NOMO-1 treated with dmso at 0.1 percent for 144 hours (cell line): ENCODE measurements around the gene ETFB.

ENCODE experiments used
- DNase-seq: peaks from one replicate; lab custom pipeline; 2025; ENCODE audit not compliant: unreplicated experiment; lab: John Stamatoyannopoulos, UW

Gene ETFB

GRCh38 chr19:51329411-51329810 lies 36.8 kb downstream of the ETFB start:
- no peak for DNase-seq

GRCh38 chr19:51327066-51328001 lies 38.9 kb downstream of the ETFB start:
- DNase-seq: peak; percentile 74

- DNase-seq: no peak
These were observed 39.7 kb downstream of the ETFB start for GRCh38 chr19:51326216-51327065.

- no peak for DNase-seq
These were observed 40.8 kb downstream of the ETFB start for GRCh38 chr19:51325161-51325976.

DNA sequence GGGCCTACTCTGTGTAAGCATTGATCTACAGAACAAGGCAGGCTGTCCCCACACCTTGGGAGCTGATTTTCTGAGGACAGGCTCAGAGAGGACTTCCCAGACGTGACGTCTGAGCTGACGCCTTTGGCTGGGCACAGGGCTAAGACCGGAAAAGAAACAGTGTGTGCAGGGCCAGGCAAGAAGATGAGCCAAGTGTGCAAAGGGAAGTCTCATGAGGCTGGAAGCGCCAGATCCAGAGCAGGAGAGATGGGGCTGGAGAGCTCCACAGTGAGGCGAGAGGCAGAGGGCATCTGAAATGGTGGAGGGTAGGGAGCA lies 42.1 kb downstream of the ETFB start:
- no peak for DNase-seq

DNA sequence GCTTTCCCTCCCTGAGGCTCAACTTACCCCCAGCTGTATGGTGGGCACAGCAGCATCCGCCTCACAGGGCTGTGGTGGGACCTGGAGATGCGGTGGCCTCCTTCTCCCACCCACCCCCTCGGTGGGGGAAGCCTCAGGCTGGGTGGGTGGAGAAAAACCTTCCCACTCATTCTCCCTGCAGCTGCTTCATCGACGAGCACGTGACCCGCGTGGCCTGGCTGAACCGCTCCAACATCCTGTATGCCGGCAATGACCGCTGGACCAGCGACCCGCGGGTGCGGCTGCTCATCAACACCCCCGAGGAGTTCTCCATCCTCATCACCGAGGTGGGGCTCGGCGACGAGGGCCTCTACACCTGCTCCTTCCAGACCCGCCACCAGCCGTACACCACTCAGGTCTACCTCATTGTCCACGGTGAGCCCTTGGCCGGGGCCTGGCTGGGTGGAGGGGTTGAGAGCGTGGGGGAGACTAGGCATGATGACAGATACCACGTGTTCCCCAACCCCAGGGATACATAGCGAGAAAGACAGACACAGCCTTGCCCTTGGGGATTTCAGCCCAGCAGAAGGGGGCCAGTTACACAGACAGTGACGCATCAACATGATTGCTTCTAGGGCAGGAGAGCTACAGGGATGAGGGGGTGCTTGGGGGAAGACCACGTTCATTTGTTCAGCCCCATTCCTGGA lies 42.6 kb downstream of the ETFB start:
- no peak for DNase-seq

GRCh38 chr19:51321799-51322198 lies 44.4 kb downstream of the ETFB start:
- DNase-seq: no peak

GRCh38 chr19:51320280-51320657 lies 45.9 kb downstream of the ETFB start:
- no peak for DNase-seq

GRCh38 chr19:51319649-51320279 lies 46.4 kb downstream of the ETFB start:
- no peak for DNase-seq

GRCh38 chr19:51318687-51319648 lies 47.2 kb downstream of the ETFB start:
- no peak for DNase-seq

GRCh38 chr19:51317968-51318367 lies 48.2 kb downstream of the ETFB start:
- no peak for DNase-seq

DNA sequence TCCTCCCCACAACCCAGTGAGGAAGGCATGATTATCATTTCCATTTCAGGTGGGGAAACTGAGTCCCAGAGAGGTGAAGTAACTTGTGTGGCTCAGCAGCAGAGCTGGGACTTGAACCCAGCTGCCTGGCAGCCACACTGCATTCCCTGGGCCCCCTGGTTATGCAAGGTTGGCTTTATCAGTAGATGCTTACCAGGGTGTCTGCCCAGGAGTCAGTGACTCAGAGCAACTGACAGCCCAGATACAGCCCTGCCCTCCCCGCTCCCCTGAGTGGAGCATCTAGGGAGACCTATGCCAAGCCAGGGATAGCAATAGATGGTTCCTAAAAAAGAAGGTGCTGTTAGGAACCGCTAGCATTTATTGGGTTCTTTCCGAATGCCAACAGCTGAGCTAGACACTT lies 48.8 kb downstream of the ETFB start:
- DNase-seq: no peak

DNA sequence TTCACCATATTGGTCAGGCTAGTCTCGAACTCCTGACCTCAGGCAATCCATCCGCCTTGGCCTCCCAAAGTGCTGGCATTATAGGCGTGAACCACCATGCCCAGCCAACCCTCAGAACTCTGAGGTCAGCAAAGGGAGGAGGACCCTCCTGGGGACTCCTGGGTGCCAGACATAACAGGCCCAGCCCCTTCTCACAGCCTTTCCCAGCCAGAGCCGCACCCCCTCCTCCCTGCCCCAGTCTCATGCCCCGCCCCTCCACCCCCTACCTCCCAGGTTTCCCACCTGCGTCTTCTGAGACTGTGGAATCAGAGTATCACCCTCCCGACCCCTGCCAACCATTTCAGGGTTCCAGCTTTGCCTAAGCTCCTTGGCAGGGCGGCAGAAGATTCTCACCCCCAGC lies 49.5 kb downstream of the ETFB start:
- no peak for DNase-seq

DNA sequence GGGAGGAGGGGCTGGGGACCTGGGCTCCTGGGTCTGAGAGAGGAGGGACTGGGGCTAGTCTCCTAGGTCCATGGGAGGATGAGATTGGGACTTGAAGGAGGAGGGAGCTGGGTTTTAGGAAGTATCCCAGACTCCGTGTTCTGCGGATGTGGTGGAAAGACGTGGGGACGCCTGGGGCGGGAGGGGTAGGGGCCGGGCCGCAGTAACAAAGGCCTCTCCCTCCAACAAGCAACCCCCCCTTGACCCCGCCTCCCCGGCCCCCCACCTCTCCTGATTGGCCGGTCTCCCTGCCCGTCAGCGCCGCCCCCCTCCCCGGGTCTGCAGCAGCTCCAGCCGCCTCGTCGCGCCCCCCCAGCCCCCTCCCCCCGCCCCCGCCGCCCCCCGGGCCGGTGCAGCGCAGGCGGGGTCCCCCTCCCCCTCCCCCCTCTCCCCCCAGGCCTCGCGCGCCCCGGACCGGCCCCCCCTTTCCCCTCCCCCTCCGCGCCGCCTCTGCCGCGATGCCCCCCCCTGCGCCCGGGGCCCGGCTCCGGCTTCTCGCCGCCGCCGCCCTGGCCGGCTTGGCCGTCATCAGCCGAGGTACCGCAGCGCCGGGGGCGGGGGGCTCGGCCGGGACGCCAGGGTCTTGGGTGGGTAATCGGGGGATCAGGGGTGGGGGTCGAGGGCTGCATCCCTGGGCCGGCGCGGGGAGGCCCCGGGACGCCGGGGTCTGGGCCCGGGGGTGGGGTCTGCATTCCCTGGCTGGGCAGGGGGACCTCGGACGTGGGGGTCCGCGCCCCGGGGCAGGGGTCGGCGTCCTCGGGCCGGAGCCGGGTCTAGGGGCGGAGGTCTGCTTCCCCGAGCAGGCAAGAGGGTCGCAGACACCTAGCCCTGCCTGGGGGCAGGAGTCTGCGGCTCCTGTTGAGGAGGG lies 54.6 kb downstream of the ETFB start, which contains the start of gene IGLON5:
IGLON5 (plus strand) TSS at position 294 of the 907 bp plus-strand sequence; CDS start at position 498, 204 bp downstream.
- no peak for DNase-seq

DNA sequence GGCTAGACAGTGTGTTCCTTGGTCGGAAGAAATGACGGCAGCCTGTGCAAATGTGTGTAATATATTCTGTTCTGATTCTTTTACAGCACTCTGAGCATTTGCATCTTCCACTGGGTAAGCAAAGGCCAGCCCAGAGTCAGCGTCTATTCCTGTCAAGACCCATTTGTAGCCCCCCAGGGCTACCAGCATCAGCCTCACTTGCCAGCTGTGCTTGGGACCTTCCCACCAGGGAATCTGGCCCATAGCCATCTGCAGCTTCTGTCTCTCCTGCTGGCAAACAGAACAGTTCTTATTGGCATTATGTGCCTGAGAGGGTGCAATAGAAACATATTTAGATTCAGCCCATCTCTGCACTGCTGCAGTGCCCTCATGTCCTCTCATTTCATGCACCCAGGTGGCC lies 60.7 kb downstream of the ETFB start:
- DNase-seq: no peak

DNA sequence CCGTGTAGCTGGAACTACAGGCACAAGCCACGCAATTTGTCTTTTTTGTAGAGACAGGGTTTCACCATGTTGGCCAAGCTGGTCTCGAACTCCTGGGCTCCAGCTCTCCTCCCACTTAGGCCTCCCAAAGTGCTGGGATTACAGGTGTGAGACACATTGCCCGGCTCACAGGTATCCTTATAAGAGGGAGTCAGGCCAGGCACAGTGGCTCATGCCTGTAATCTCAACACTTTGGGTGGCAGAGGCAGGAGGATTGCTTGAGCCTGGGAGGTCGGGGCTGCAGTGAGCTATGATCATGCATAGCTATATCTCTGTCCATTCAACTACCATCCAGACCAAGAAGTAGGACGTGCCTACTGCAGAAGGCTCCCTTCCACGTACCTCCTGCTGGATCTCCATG lies 64.9 kb downstream of the ETFB start:
- no peak for DNase-seq

GRCh38 chr19:51297406-51297805 lies 68.8 kb downstream of the ETFB start:
- no peak for DNase-seq
